Islet precursor cell (in vitro differentiated cells): ENCODE data around the gene LRRC14B.
"Not testable (repeated sequence)": the region's sequence is repeated elsewhere in the genome, so short reads cannot be mapped to it uniquely, and the experiment has no call there.

Experiments used
- DNase-seq: peaks from one replicate; pipeline ENCODE4 v3.0.0-alpha.2; 2018

Gene LRRC14B

GRCh38 chr5:215256-215655, 24.0 kb downstream of the LRRC14B start:
- DNase-seq, result not testable (repeated sequence)

- DNase-seq, result not testable (repeated sequence)
Measured at GRCh38 chr5:216076-216475, 24.8 kb downstream of the LRRC14B start.

GRCh38 chr5:217494-218456, 26.5 kb downstream of the LRRC14B start, which contains the start of the genes CCDC127 and SDHA:
Gene CCDC127 (minus strand): TSS chr5:218153. CDS start chr5:216849, 1,304 bp downstream.
Gene SDHA (plus strand): TSS chr5:218320. CDS start chr5:218356, 36 bp downstream.
- DNase-seq, result peak; percentile 97

- peak; percentile 74 for DNase-seq
Measured at GRCh38 chr5:218457-219291, 27.4 kb downstream of the LRRC14B start.

GRCh38 chr5:219460-219863, 28.2 kb downstream of the LRRC14B start:
- DNase-seq, result no peak

GRCh38 chr5:219991-220390, 28.7 kb downstream of the LRRC14B start:
- no peak for DNase-seq

- DNase-seq, result not testable (repeated sequence)
Measured at GRCh38 chr5:222951-223715, 31.8 kb downstream of the LRRC14B start.

- DNase-seq, result no peak
Measured at GRCh38 chr5:223791-224190, 32.5 kb downstream of the LRRC14B start.

GRCh38 chr5:225334-225733, 34.0 kb downstream of the LRRC14B start:
- DNase-seq, result no peak

- not testable (repeated sequence) for DNase-seq
Measured at GRCh38 chr5:227375-227774, 36.1 kb downstream of the LRRC14B start.

- DNase-seq, result no peak
Measured at GRCh38 chr5:228886-229285, 37.6 kb downstream of the LRRC14B start.

- no peak for DNase-seq
Measured at GRCh38 chr5:230711-231110, 39.4 kb downstream of the LRRC14B start.

- DNase-seq, result no peak
Measured at GRCh38 chr5:231661-232060, 40.4 kb downstream of the LRRC14B start.

GRCh38 chr5:233426-233825, 42.1 kb downstream of the LRRC14B start:
- DNase-seq, result not testable (repeated sequence)

- DNase-seq, result no peak
Measured at GRCh38 chr5:234450-234849, 43.2 kb downstream of the LRRC14B start.

GRCh38 chr5:235527-235926, 44.2 kb downstream of the LRRC14B start:
- not testable (repeated sequence) for DNase-seq

GRCh38 chr5:237931-238330, 46.6 kb downstream of the LRRC14B start:
- DNase-seq, result not testable (repeated sequence)

GRCh38 chr5:240550-240949, 49.3 kb downstream of the LRRC14B start:
- DNase-seq, result not testable (repeated sequence)

- not testable (repeated sequence) for DNase-seq
Measured at GRCh38 chr5:241045-241669, 49.9 kb downstream of the LRRC14B start.

- not testable (repeated sequence) for DNase-seq
Measured at GRCh38 chr5:243683-244367, 52.5 kb downstream of the LRRC14B start.

- DNase-seq, result not testable (repeated sequence)
Measured at GRCh38 chr5:245717-246116, 54.4 kb downstream of the LRRC14B start.
